Astrocyte of the cerebellum (primary cell): ENCODE results near the gene TMEM269.

ENCODE experiments used
- DNase-seq: peaks from one replicate; pipeline ENCODE4 v3.0.0-alpha.2; 2011; ENCODE audit warnings: low read depth
- H3K4me3 ChIP-seq: 2 replicates; pipeline ENCODE4 v1.5.1; 2011; ENCODE audit warnings: mild to moderate bottlenecking, low read depth, low read length, moderate library complexity
- in situ Hi-C: cut with HindIII; loops from 2 replicates; pipeline ENCODE4 v1.10.0; 2017; ENCODE audit warnings: low sequenced_read_pairs
- TF ChIP-seq, protein P1 (sequence below): IDR thresholded peaks from 2 replicates; pipeline ENCODE4 v1.5.1; 2012; ENCODE audit warnings: low read length, low read depth, moderate library complexity, mild to moderate bottlenecking; ENCODE audit errors: missing control alignments

Gene TMEM269

DNA sequence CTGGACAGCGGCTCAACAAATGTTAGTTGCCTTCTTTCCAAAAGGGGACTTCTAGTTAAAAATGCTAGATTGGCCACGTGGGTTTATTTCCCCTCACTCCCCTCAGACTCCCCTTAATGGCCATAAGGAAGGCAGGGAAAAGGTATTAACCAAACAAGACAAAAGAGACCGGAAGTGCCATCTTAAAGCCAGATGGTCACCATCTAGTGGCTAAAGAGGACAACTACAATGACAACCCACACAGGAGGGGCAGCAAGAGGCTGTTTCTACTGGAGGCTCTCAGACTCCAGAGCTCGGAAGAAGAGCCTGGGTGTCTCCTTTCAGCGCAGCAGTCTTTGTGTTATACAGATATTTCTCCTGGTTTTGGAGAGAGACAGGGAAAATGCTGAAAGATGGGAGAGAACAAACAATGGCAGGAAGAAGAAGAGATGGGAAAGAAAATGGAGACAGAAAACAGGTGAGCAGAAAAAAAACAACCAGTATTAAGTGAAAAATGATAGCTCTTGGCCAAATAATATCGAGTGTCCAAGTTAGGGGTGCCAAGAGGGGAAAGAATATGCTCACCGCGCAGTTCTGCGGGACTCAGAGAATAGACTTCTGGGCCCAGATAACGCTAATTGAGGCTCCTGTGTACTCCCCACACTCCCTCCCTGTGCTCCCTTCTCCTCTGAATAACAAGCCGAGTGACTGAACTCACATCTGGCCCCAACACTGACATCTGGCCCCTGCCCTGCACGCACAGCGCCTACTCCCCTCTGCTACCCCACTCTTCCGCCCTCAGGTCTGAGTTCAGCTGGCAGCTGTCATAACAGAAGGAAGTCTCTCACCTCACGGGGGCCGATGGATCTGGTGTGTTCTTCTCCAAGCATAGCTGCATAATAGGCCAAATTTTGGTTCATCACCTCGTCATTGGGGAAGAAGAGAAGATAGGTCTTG is 27.6 kb upstream of the TMEM269 start:
- no peak overlapping the region for H3K4me3 ChIP-seq
- in situ Hi-C loops: no loop called here
- peak; percentile 34 for DNase-seq
- TF ChIP-seq, protein P1, sequence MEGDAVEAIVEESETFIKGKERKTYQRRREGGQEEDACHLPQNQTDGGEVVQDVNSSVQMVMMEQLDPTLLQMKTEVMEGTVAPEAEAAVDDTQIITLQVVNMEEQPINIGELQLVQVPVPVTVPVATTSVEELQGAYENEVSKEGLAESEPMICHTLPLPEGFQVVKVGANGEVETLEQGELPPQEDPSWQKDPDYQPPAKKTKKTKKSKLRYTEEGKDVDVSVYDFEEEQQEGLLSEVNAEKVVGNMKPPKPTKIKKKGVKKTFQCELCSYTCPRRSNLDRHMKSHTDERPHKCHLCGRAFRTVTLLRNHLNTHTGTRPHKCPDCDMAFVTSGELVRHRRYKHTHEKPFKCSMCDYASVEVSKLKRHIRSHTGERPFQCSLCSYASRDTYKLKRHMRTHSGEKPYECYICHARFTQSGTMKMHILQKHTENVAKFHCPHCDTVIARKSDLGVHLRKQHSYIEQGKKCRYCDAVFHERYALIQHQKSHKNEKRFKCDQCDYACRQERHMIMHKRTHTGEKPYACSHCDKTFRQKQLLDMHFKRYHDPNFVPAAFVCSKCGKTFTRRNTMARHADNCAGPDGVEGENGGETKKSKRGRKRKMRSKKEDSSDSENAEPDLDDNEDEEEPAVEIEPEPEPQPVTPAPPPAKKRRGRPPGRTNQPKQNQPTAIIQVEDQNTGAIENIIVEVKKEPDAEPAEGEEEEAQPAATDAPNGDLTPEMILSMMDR: peak; percentile 76

GRCh38 chr1:42757892-42758275 is 26.9 kb upstream of the TMEM269 start:
- DNase-seq: no peak
- no peak overlapping the region for H3K4me3 ChIP-seq
- TF ChIP-seq, protein P1: no peak
- in situ Hi-C loops: no loop called here

GRCh38 chr1:42758641-42759040 is 26.1 kb upstream of the TMEM269 start:
- DNase-seq: no peak
- TF ChIP-seq, protein P1: no peak
- in situ Hi-C loops: no loop called here
- no peak overlapping the region for H3K4me3 ChIP-seq

GRCh38 chr1:42759114-42759513 is 25.7 kb upstream of the TMEM269 start:
- TF ChIP-seq, protein P1: peak; percentile 4
- in situ Hi-C loops: no loop called here
- no peak overlapping the region for H3K4me3 ChIP-seq
- DNase-seq: no peak

DNA sequence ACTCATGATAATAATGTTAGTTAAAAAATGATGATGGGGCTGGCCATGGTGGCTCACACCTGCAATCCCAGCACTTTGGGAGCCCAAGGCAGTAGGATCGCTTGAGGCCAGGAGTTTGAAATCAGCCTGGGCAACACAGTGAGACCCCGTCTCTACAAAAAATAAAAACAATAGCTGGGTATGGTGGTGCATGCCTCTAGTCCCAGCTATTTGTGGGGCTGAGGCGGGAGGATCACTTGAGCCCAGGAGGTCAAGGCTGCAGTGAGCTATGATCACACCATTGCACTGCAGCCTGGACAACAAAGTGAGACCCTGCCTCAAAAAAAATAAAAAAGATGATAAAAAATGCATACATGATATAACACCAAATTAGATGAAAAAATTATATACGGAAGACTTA is 23.2 kb upstream of the TMEM269 start:
- H3K4me3 ChIP-seq: no peak overlapping the region
- TF ChIP-seq, protein P1: no peak
- DNase-seq: no peak
- in situ Hi-C loops: no loop called here

DNA sequence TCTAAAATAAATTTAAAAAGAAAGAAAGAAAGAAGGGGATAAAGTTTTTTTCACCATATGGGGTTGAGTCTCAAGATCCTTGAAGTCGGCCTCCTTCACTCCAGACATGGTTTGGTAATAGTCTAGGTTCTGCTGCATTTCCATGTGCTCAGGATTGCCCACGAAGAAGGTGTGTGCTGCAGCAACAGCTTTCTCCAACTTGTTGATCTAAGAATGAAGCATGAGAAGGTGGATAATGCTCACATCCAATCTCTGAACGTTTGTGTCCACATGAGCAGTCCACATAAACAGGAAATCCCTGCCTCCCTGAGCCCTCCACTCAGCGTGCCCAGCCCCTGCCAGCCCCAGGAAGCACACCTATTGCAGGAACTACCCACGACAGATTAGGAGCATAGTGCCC is 22.5 kb upstream of the TMEM269 start:
- TF ChIP-seq, protein P1: no peak
- in situ Hi-C loops: no loop called here
- no peak overlapping the region for H3K4me3 ChIP-seq
- no peak for DNase-seq
